HG03025 (cell line): ENCODE measurements around the gene TECTA.
"Not testable (repeated sequence)": the region's sequence is repeated elsewhere in the genome, so short reads cannot be mapped to it uniquely, and the experiment has no call there.

ENCODE experiments used
- ATAC-seq: cut with Tn5 transposase; IDR thresholded peaks from one replicate; pipeline ENCODE4 v1.9.1; 2021; ENCODE audit warnings: mild to moderate bottlenecking, moderate library complexity; ENCODE audit not compliant: unreplicated experiment, low FRiP score

The TECTA gene

GRCh38 chr11:121159741-121160140 is 58.7 kb downstream of the TECTA start:
- ATAC-seq, result no peak

GRCh38 chr11:121161349-121161917 is 60.4 kb downstream of the TECTA start:
- no peak for ATAC-seq

- ATAC-seq, result no peak
These were observed 62.7 kb downstream of the TECTA start for GRCh38 chr11:121163658-121164308.

- ATAC-seq, result not testable (repeated sequence)
These were observed 76.6 kb downstream of the TECTA start for GRCh38 chr11:121177629-121178028.

- no peak for ATAC-seq
These were observed 78.3 kb downstream of the TECTA start for GRCh38 chr11:121179306-121179705.

- no peak for ATAC-seq
These were observed 79.1 kb downstream of the TECTA start for GRCh38 chr11:121180183-121180582.

- ATAC-seq, result no peak
These were observed 87.7 kb downstream of the TECTA start for GRCh38 chr11:121188776-121189175.

GRCh38 chr11:121191818-121192217 is 90.8 kb downstream of the TECTA start:
- ATAC-seq, result no peak

- ATAC-seq, result no peak
These were observed 93.9 kb downstream of the TECTA start for GRCh38 chr11:121194731-121195596.

- no peak for ATAC-seq
These were observed 97.4 kb downstream of the TECTA start for GRCh38 chr11:121198491-121198890.

- no peak for ATAC-seq
These were observed 98.5 kb downstream of the TECTA start for GRCh38 chr11:121199516-121199915.

- no peak for ATAC-seq
These were observed 105.8 kb downstream of the TECTA start for GRCh38 chr11:121206810-121207209.

- no peak for ATAC-seq
These were observed 106.6 kb downstream of the TECTA start for GRCh38 chr11:121207485-121208115.

- ATAC-seq, result no peak
These were observed 109.5 kb downstream of the TECTA start for GRCh38 chr11:121210445-121211080.

- no peak for ATAC-seq
These were observed 110.6 kb downstream of the TECTA start for GRCh38 chr11:121211626-121212025.

GRCh38 chr11:121212536-121213361 is 111.7 kb downstream of the TECTA start:
- no peak for ATAC-seq

- no peak for ATAC-seq
These were observed 112.4 kb downstream of the TECTA start for GRCh38 chr11:121213362-121213893.

- no peak for ATAC-seq
These were observed 113.8 kb downstream of the TECTA start for GRCh38 chr11:121214861-121215260.

- no peak for ATAC-seq
These were observed 120.6 kb downstream of the TECTA start for GRCh38 chr11:121221496-121222200.
